Kidney epithelial cell (primary cell): ENCODE results near the gene CADM3. TPM values are rescaled to one million over a fixed set of nuclear protein-coding genes. Genes with fewer than 3 reads are reported as not detected.

Source experiments
- DNase-seq: peaks from one replicate; pipeline ENCODE4 v3.0.0-alpha.2; 2010; ENCODE audit warnings: low read depth
- H3K27me3 ChIP-seq: 2 replicates; pipeline ENCODE4 v1.6.0; 2011; ENCODE audit warnings: low read length; ENCODE audit not compliant: control insufficient read depth, insufficient read depth
- H3K36me3 ChIP-seq: 2 replicates; pipeline ENCODE4 v1.5.1; 2011; ENCODE audit warnings: low read length; ENCODE audit not compliant: control insufficient read depth, insufficient read depth
- H3K4me3 ChIP-seq: 2 replicates; pipeline ENCODE4 v1.5.1; 2011; ENCODE audit warnings: low read depth, mild to moderate bottlenecking, control low read depth, low read length
- total RNA-seq: library from RNA; depleted of rRNA; stranded (reverse); fragments of >200 nt; gene quantifications from 2 replicates; pipeline ENCODE4 v1.2.3, GENCODE V29; 2015
- TF ChIP-seq, protein P1 (sequence below): IDR thresholded peaks from 2 replicates; pipeline ENCODE4 v1.5.1; 2011; ENCODE audit warnings: mild to moderate bottlenecking, moderate library complexity, low read length, control low read depth, inconsistent platforms; ENCODE audit not compliant: insufficient read depth, poor library complexity, severe bottlenecking

CADM3 gene
- total RNA-seq, 1 donor from 2014 or later = 0.04 TPM

DNA sequence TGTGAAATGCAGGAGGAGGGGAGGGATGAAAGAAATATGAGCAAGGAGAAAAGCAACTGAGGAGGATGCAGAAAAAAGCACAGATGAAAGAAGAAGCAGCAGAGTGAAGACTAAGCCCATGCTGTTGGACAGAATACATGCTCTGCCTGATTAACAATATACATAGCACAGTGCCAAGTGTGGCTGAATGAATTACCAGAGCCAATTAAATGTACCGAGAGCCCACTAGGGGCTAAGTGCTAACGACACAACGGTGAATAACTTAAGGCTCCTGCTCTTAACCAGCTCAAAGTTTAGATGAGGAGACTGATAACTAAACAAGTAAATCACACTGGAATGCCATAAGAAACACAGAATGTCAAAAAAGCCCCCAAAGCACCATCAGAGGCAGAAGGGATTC lies 15.6 kb downstream of the CADM3 start:
- peaks cover 19% of the 10 kb centered on the region for H3K27me3 ChIP-seq
- no peak for DNase-seq
- TF ChIP-seq, protein P1, sequence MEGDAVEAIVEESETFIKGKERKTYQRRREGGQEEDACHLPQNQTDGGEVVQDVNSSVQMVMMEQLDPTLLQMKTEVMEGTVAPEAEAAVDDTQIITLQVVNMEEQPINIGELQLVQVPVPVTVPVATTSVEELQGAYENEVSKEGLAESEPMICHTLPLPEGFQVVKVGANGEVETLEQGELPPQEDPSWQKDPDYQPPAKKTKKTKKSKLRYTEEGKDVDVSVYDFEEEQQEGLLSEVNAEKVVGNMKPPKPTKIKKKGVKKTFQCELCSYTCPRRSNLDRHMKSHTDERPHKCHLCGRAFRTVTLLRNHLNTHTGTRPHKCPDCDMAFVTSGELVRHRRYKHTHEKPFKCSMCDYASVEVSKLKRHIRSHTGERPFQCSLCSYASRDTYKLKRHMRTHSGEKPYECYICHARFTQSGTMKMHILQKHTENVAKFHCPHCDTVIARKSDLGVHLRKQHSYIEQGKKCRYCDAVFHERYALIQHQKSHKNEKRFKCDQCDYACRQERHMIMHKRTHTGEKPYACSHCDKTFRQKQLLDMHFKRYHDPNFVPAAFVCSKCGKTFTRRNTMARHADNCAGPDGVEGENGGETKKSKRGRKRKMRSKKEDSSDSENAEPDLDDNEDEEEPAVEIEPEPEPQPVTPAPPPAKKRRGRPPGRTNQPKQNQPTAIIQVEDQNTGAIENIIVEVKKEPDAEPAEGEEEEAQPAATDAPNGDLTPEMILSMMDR = no peak
- no peaks in the 10 kb centered on the region for H3K36me3 ChIP-seq
- H3K4me3 ChIP-seq = no peak overlapping the region

DNA sequence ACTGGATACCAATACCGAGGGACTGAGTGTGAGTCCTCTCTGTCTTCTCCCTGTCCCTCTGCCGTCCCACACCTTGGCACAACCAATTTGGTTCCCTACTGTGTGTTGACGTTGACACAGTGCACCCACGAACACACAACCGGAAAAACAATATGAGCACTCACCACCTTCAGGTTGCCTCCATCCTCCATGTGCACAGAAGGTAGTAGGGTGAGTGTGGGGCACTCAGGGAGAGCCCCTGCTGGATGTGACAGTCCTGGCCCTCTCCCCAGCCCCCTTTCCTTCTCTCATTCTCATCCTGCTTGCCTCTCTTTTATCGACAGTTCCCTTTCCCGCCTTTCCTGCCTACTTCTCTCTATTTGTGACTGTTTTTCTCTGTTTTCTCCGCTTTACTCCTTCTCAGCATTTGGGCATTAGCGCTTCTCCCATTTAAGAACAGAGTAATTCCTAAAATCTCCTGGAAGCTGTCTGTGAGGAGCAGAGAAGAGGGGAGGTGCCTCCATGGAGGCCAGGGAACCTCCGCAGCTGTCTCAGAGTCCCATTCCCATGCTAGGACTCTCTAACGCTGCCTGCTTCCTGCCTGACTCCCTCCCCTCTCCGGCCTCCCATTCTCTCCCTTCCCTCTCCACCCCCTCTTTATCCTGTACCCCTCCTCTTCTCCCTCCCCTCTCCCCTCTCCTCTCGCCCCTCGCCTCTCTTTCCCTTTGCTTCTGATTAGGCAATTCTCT lies 16.4 kb downstream of the CADM3 start:
- Histone ChIP-seq H3K36me3 (no peaks in the 10 kb centered on the region), H3K4me3 (no peak overlapping the region), H3K27me3 (peaks cover 19% of the 10 kb centered on the region)
- DNase-seq = no peak
- TF ChIP-seq, protein P1 = no peak

GRCh38 chr1:159188375-159188788 lies 17.0 kb downstream of the CADM3 start:
- H3K27me3 ChIP-seq = peaks cover 19% of the 10 kb centered on the region
- H3K36me3 ChIP-seq = no peaks in the 10 kb centered on the region
- DNase-seq = no peak
- TF ChIP-seq, protein P1 = no peak
- H3K4me3 ChIP-seq = no peak overlapping the region

GRCh38 chr1:159190441-159190840 lies 19.0 kb downstream of the CADM3 start:
- H3K27me3 ChIP-seq = peaks cover 19% of the 10 kb centered on the region
- TF ChIP-seq, protein P1 = no peak
- no peak overlapping the region for H3K4me3 ChIP-seq
- no peaks in the 10 kb centered on the region for H3K36me3 ChIP-seq
- no peak for DNase-seq

GRCh38 chr1:159196543-159196942 lies 25.1 kb downstream of the CADM3 start:
- no peak for DNase-seq
- no peaks in the 10 kb centered on the region for H3K36me3 ChIP-seq
- TF ChIP-seq, protein P1 = no peak
- no peak overlapping the region for H3K4me3 ChIP-seq
- no peaks in the 10 kb centered on the region for H3K27me3 ChIP-seq
